GM08714 (cell line): ENCODE measurements around the gene GSN.

Experiments
- H3K4me3 ChIP-seq: fragments of 200-500 bp; sonication (Bioruptor generic); 2 replicates; pipeline ENCODE4 v1.5.1; 2014; ENCODE audit warnings: mild to moderate bottlenecking, low read length, inconsistent platforms
- ZNF274 ChIP-seq: IDR thresholded peaks from 2 replicates; pipeline ENCODE4 v1.6.1; 2012; ENCODE audit warnings: mild to moderate bottlenecking, low read depth, low read length

The GSN gene

GRCh38 chr9:121260457-121261106 lies 7.4 kb upstream of the GSN start:
- no peak overlapping the region for H3K4me3 ChIP-seq
- no peak for TF ChIP-seq ZNF274

- no peak overlapping the region for H3K4me3 ChIP-seq
- no peak for TF ChIP-seq ZNF274
Observed at GRCh38 chr9:121261107-121261460, 6.9 kb upstream of the GSN start.

DNA sequence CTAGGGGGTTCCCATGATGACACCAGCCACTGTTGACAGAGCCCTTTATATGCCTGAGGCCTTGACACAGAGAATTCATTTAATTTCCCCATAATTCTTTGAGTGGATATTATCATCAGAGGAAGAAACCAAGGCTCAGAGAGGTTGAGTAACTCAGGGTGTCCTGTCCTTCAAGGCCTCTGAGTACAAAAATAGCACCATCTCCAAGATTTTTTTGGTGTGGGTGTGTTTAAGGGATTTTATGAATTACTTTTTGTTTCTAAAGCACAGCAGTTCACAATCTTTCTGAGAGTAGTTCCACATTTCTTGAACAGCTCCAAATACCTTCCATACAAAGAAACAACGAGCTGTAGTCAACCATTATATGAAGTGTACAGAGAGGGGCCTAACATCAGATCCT lies 6.2 kb upstream of the GSN start:
- TF ChIP-seq ZNF274, result no peak
- no peak overlapping the region for H3K4me3 ChIP-seq

- TF ChIP-seq ZNF274, result no peak
- H3K4me3 ChIP-seq, result no peak overlapping the region
Observed at GRCh38 chr9:121262423-121262822, 5.5 kb upstream of the GSN start.

GRCh38 chr9:121262953-121263352 lies 5.0 kb upstream of the GSN start:
- no peak overlapping the region for H3K4me3 ChIP-seq
- TF ChIP-seq ZNF274, result no peak

GRCh38 chr9:121266356-121266755 lies 1.6 kb upstream of the GSN start:
- no peak for TF ChIP-seq ZNF274
- H3K4me3 ChIP-seq, result no peak overlapping the region

GRCh38 chr9:121266906-121267650 lies 884 bp upstream of the GSN start:
- H3K4me3 ChIP-seq, result no peak overlapping the region
- no peak for TF ChIP-seq ZNF274

GRCh38 chr9:121268598-121268850 lies 562 bp downstream of the GSN start:
- no peak for TF ChIP-seq ZNF274
- H3K4me3 ChIP-seq, result peak overlapping the region; percentile 69; the same call in 1 of the 2 replicates

- H3K4me3 ChIP-seq, result peak overlapping the region; percentile 69; the same call in 1 of the 2 replicates
- TF ChIP-seq ZNF274, result no peak
Observed at GRCh38 chr9:121268851-121269641, 1.1 kb downstream of the GSN start.

- no peak for TF ChIP-seq ZNF274
- H3K4me3 ChIP-seq, result peak overlapping the region; percentile 69; the same call in 1 of the 2 replicates
Observed at GRCh38 chr9:121269642-121270254, 1.8 kb downstream of the GSN start.

DNA sequence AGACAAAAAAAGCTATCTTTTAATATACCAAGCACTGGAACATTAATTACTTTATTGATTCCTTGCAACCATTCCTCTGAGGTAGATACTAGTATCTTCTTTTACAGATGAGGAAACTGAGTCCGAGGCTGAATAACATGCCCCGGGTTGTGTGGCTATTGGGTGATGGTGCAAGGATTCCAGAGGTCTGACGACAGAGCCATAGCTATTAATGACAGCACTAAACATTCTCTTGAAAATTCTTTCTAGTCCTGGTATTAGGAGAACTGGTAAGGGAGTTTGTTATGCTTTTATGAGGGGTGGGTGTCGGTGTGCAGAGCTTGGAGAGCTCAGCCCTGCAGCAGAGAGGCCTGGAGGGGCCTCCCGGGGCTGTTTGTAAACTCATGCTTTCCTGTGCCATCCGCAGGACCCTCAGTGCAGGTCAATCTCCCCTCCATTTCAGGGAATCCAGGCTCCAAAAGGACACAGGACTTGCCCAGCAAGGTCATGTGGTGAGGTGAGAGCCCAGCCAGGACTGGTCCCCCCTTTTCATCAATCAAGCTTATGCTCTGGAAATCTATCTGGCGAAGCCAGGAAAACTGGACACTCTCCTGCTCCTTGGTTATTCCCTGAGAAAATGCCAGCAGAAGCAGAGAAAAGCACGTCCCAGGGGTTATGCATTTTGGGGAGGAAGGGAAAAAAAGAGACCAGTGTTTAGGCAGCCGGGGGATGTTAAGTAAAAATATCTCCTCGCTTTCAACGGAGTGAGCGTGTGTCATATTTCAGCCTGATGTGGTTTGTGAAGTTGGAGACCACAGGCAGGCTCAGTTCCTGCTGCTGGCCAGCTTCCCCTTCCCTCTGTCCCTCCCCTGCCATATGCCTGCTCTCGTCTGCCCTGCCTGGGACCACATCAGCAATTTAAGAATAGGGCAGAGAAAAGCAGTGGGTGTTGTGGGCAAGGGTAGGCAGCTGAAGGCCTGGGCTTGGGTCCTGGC lies 3.7 kb downstream of the GSN start:
- H3K4me3 ChIP-seq, result no peak overlapping the region; the same call in 1 of the 2 replicates
- no peak for TF ChIP-seq ZNF274

- no peak overlapping the region for H3K4me3 ChIP-seq
- TF ChIP-seq ZNF274, result no peak
Observed at GRCh38 chr9:121272401-121272948, 4.5 kb downstream of the GSN start.

DNA sequence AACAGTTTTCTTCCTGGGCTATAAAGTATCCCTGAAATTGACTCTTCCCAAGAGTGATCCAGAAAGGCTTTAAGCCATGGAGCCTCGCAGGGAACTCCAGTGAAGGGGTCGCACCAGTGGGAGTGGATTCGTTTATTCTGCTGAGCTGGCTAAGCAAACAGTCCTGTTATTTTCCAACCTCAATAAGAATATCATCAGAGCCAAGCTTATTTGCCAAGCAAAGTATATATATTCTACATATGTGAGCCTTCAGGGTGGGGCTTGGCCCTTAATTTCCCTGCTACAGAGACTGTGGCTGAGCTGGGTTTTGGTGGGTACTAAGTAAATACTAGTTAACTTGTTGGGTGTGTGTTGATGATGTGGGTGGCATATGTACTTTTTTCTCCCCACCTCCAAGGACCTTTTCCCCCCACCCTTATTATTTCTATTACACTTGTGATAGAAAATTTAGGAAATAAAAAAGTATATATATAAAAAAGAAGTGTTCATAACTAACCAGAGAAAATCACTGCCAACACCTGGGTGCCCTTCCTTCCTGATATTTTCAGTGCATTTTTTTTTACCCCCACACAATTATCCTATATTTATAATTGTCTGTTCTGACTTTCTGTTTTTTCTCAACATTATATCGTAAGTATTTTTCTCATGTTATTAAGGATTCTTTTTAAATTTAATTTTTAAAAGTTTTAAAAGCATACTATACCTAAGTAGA lies 5.3 kb downstream of the GSN start:
- no peak for TF ChIP-seq ZNF274
- H3K4me3 ChIP-seq, result no peak overlapping the region

DNA sequence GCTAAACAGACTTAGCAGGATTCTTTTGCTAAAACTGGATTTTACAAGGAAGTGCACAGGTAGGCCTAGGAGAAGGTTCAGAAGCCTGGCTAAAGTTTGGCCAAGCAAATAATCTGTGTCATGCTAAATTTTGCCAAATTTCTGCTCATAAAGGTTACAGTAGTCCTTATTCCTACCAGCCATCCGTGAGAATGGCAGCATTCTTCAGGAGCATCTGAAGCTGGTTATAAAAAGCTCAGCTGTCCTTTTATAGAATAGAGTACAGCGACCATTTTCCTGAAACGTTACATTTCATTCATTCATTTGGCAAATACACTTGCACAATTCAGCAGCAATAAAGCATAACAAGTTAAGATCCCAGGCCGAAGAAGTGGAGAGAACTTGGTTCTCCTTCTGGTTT lies 6.9 kb downstream of the GSN start:
- no peak for TF ChIP-seq ZNF274
- H3K4me3 ChIP-seq, result no peak overlapping the region
